Skeletal muscle tissue (tissue), 4 donors: ENCODE data around the gene MAGEF1. TPM values are rescaled to one million over a fixed set of nuclear protein-coding genes. Genes with fewer than 3 reads are reported as not detected.

Experiments
- H3K27ac ChIP-seq: one replicate; pipeline ENCODE4 v1.7.0; 2013; ENCODE audit warnings: mild to moderate bottlenecking, low read depth, low read length, inconsistent platforms
- H3K27me3 ChIP-seq, 3 donors: one replicate each; pipeline ENCODE4 v1.7.0; 2013; ENCODE audit warnings: low read length in 3 of 3; ENCODE audit not compliant: control insufficient read depth in 3 of 3, insufficient read depth in 3 of 3
- H3K36me3 ChIP-seq, 3 donors: one replicate each; pipeline ENCODE4 v1.7.0; 2013; ENCODE audit warnings: low read length in 3 of 3; ENCODE audit not compliant: control insufficient read depth in 3 of 3, insufficient read depth in 3 of 3
- H3K4me1 ChIP-seq, 3 donors: one replicate each; pipeline ENCODE4 v1.7.0; 2013; ENCODE audit warnings: low read length in 3 of 3, mild to moderate bottlenecking in 3 of 3; ENCODE audit not compliant: control insufficient read depth in 3 of 3, insufficient read depth in 3 of 3
- H3K4me3 ChIP-seq, 3 donors: one replicate each; pipeline ENCODE4 v1.7.0; 2013; ENCODE audit warnings: low read length in 3 of 3
- H3K9ac ChIP-seq, 3 donors: one replicate each; pipeline ENCODE4 v1.7.0; 2013; ENCODE audit warnings: low read length in 3 of 3, mild to moderate bottlenecking in 3 of 3, moderate library complexity in 2 of 3, low read depth in 1 of 3
- H3K9me3 ChIP-seq, 3 donors: one replicate each; pipeline ENCODE4 v1.7.0; 2013; ENCODE audit warnings: low read length in 3 of 3; ENCODE audit not compliant: control insufficient read depth in 3 of 3
- total RNA-seq: library from RNA; depleted of rRNA; stranded (reverse); fragments of >200 nt; gene quantifications from one replicate; pipeline ENCODE4 v1.2.3, GENCODE V29; 2014
- donor health status: Osteomylitis.

MAGEF1 gene, protein sequence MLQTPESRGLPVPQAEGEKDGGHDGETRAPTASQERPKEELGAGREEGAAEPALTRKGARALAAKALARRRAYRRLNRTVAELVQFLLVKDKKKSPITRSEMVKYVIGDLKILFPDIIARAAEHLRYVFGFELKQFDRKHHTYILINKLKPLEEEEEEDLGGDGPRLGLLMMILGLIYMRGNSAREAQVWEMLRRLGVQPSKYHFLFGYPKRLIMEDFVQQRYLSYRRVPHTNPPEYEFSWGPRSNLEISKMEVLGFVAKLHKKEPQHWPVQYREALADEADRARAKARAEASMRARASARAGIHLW
- 36.0 TPM for total RNA-seq

DNA sequence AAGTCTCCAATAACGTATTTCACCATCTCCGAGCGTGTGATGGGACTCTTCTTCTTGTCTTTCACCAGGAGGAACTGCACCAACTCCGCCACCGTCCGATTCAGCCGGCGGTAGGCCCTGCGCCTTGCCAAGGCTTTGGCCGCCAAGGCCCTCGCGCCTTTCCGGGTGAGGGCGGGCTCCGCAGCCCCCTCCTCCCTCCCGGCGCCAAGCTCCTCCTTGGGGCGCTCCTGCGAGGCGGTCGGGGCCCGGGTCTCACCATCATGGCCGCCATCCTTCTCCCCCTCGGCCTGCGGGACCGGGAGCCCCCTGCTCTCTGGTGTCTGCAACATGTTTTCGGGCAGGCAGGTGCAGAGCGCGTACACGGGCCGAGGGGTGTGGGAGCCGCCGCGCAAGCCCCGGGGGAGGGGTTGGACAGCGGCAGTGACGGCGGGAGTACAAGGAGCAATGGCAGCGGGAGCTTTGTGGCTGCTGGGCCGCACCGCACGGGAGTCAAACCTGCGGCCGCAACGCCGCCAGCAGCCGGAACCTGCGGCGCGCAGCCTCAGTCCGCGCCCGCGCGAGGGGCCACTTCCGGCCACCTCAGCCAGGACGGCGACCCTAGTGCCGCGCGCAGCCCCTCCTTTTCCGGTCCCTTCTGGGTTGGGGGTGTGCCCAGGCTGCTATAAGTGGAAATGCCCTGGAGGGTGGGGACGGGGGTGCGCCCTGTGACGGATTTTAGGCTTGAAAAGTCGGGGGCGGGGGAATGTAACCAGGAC lies at the start of gene MAGEF1:
Gene MAGEF1 (minus strand): TSS at position 572 of the 755 bp plus-strand sequence. CDS start 243 bp downstream, at position 329.
- Histone ChIP-seq H3K27me3 (no peaks in the 10 kb centered on the region), H3K4me1 (peaks cover 11 to 34% (median 22%) of the 10 kb centered on the region in 3 donors), H3K9ac (peak within 1 kb of the TSS; percentile 76 to 93 (median 87)), H3K9me3 (no peaks in the 10 kb centered on the region), H3K27ac (peak within 1 kb of the TSS; percentile 79), H3K4me3 (peak within 1 kb of the TSS; percentile 84 to 89 (median 86)), H3K36me3 (peaks cover 0 to 7% (median 6%) of the 10 kb centered on the region in 3 donors)

DNA sequence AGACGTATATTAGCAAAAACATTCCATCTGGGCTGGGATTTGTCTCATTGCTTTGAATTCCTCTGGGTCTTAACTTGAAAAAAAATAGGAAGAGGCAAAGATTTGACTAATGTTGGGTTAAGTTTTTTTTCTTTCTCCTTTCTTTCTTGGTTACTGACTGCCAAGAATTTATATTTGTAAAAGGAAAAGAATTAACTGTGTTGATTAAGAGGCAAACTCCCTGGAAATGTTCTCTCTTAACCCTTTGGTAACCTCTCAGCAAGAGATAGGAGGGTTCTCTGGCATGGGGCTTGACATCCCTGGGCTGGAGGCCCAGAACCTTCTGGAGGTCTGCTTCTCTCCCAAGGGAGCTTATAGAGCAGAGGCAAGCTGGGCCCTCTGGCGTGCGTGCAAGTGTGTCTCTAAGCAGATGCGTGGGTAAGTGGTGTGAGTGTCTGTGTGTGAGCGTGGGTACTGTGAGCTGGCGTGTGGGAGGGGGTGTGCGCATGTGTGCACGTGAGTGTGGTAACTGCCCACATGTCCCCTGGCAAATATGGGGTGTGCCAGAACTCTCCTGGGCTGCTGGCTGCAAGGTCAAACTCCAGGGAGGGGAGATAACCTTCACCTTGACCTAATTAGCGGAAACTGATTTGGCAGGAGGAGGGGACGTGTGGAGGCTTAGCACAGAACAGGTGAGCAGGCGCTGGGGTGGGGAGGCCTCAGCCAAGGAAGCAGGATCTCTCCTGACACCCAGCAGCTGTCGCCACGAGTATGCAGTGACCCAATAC lies 49.4 kb upstream of the MAGEF1 start:
- Histone ChIP-seq H3K9me3 (no peaks in the 10 kb centered on the region), H3K4me1 (peaks cover 24 to 29% (median 24%) of the 10 kb centered on the region in 3 donors), H3K9ac (no peak overlapping the region), H3K36me3 (no peaks in the 10 kb centered on the region), H3K4me3 (no peak overlapping the region), H3K27ac (no peak overlapping the region), H3K27me3 (no peaks in the 10 kb centered on the region)

DNA sequence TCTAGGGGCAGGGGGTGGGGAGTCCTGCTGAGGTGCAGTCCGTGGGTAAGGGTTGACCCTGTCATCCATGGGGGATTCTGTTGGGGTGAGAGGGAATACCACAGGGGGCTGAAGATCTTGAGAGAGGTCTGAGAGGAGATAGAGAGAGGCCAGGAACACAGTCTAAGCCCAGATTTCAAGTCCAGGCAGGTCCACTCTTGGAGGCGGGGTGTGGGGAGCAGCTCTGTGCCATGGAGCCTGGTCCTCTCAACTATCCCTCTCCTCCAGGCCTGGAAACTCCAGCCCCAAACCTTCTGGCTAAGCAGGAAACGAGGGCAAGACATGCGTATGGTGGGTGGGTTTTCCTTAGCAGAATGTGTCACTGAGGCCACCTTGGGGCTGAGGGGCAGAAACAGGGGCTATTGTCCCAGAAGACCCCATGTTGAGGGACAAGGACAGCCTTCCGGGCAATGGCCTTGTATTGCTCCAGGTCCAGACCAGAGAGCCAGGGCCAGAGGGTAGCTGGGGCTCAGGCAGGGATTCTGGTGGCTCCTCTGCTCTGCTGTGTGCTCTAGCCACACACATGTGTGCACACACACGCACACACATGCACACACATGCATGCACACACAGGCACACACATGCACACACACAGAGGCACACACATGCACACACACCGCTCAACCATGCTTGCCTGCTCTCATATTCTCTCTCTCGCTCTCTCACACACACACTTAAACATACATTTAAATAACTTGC lies 48.6 kb upstream of the MAGEF1 start:
- no peak overlapping the region for H3K9ac ChIP-seq
- no peak overlapping the region for H3K4me3 ChIP-seq
- no peak overlapping the region for H3K27ac ChIP-seq
- H3K4me1 ChIP-seq: peaks cover 24 to 36% (median 32%) of the 10 kb centered on the region in 3 donors
- H3K36me3 ChIP-seq: no peaks in the 10 kb centered on the region
- H3K27me3 ChIP-seq: no peaks in the 10 kb centered on the region
- no peaks in the 10 kb centered on the region for H3K9me3 ChIP-seq

DNA sequence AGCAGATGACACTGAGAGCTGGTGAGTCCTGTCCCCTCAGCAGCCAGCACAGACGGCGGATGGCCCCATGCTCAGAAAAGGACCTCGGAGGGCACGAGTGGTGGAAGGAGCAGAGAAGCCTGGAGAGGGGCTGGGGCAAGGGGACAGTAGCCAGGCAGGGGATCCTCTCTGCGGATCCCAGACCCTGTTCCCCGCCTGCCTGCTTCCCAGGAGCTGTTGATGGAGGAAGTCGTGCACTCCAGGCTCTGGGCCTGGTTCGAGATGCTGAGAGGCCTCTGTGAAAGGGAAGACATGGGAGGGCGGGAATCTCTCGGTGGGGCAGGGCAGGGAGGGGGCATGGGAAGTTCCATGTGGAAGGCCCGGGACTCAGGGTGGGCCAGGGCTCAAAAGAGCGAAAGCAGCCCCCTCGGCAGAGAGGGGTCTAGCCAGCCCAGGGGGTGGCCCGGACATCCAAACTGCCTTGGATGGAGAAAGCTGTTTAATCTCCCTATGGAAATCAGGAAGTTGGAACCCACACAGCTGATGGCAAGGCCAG lies 47.9 kb upstream of the MAGEF1 start:
- H3K4me1 ChIP-seq: peaks cover 24 to 38% (median 35%) of the 10 kb centered on the region in 3 donors
- H3K9ac ChIP-seq: no peak overlapping the region
- H3K36me3 ChIP-seq: no peaks in the 10 kb centered on the region
- H3K27ac ChIP-seq: no peak overlapping the region
- no peaks in the 10 kb centered on the region for H3K9me3 ChIP-seq
- H3K4me3 ChIP-seq: no peak overlapping the region
- no peaks in the 10 kb centered on the region for H3K27me3 ChIP-seq

DNA sequence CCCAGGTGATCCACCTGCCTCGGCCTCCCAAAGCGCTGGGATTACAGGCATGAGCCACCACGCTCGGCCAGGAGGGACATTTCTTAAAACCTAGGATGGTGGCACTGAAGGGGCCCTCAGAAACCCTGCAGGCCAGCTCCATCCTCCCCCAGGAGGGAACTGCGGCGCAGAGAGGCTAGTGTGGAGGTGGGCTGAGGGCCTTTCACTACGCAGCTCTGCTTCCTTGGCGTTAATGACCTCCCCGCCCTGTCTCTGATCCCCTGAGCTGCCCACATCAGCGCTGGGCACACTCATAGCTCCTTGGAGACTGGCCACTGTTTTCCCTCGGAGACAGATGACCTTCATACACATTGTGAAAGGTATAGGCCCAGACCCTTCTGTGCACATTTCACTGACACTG lies 46.2 kb upstream of the MAGEF1 start:
- no peak overlapping the region for H3K4me3 ChIP-seq
- no peaks in the 10 kb centered on the region for H3K36me3 ChIP-seq
- H3K9me3 ChIP-seq: no peaks in the 10 kb centered on the region
- no peaks in the 10 kb centered on the region for H3K27me3 ChIP-seq
- peaks cover 24 to 38% (median 35%) of the 10 kb centered on the region in 3 donors for H3K4me1 ChIP-seq
- no peak overlapping the region for H3K9ac ChIP-seq
- H3K27ac ChIP-seq: no peak overlapping the region

DNA sequence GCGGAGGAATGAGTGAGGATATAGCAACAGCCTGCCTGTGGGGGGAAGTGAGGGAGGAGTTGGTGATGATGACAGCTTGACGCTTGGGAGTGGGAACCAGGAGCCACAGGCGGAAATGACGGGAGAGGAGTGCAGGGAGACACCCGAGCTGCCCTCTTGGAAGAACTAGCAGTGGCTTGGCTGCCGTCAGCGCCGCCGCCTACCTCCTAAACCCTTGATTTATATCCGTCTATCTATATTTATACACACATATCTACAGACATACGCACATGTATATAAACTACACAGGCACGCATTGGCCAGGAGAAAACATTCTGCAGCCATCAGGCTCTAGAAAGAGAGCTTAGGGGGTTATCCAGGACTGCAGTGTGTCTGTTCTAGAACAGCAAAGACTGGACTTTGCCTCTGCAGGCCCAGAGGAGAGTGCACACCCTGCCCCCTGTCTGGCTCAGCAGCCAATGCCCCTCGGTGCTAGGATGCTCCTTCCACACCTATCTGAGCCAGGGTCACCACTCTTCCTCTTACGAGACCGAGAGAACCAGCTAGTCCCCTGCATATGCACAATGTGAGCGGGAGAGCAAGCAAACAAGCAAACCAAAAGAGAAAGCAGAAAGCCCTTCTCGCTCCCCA lies 45.3 kb upstream of the MAGEF1 start:
- H3K9ac ChIP-seq: peak overlapping the region; percentile 26 to 69 (median 59)
- peak overlapping the region; percentile 28 to 65 (median 52) for H3K4me3 ChIP-seq
- H3K36me3 ChIP-seq: no peaks in the 10 kb centered on the region
- no peaks in the 10 kb centered on the region for H3K27me3 ChIP-seq
- peak overlapping the region; percentile 38 for H3K27ac ChIP-seq
- peaks cover 24 to 37% (median 35%) of the 10 kb centered on the region in 3 donors for H3K4me1 ChIP-seq
- H3K9me3 ChIP-seq: no peaks in the 10 kb centered on the region

DNA sequence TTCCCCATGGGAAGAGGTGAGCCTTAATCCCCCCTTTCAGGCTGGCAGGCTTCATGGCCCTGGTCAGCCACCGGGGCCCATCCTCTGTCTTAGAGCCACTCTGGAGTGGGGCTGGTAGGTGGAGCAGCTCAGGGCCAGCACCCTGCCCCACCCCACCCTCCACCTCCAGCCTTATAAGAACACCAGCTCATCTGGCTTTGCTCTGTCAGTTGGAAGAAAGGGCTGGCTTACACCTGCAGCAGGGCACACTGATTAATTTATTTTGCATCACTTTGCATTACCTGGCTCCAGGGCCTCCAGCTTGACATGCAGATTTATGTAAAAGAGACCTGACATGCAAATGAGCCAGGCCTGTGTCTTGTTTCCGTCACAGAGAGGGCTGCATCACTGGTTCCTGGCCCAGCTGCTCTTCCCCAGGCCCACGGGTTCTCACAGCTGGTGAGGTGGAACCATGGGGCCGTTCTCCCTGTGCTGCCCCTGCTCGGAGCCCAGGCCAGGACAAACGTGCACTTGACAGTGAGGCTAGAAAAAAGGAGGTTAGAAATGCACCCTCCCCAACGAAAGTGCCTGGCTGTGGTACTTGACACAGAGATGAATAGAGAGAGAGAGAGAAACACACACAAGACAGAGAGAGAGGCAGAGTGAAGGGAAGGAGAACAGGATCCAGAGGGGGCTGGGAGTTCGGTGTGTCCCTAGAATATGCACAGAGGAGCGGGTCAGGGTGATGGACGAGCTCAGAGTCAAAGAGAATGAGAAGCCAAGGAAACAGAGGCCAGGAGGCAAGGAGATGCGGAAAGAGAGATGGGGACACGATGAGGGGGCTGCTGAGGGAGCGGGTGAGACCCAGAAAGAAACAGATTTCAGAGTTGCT lies 44.5 kb upstream of the MAGEF1 start:
- Histone ChIP-seq H3K4me1 (peaks cover 20 to 34% (median 31%) of the 10 kb centered on the region in 3 donors), H3K4me3 (peak overlapping the region; percentile 28 to 65 (median 52)), H3K36me3 (no peaks in the 10 kb centered on the region), H3K9ac (peak overlapping the region; percentile 26 to 69 (median 47)), H3K9me3 (no peaks in the 10 kb centered on the region), H3K27me3 (no peaks in the 10 kb centered on the region), H3K27ac (peak overlapping the region; percentile 38)

DNA sequence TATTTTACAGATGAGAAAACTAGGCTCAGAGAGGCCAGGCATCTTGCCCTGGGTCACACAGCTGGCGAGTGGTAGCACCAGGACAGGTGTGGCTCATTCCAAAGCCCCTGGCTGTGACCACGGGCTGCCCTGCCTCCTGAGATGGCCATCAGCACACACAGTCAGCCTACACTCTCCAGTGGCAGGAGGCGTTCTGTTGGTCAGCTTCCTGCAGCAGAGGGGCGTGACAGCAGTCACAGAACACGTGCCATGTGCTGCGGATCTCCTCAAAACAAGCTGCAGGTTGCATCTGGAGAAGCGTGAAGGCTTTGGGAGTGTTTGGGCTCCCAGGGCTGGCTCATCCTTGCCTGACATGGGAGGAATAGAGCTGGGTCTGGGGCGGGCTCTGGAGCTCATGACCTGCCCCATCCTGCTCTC lies 43.5 kb upstream of the MAGEF1 start:
- Histone ChIP-seq H3K27me3 (peaks cover 0 to 3% (median 0%) of the 10 kb centered on the region in 3 donors), H3K27ac (peak overlapping the region; percentile 38), H3K9ac (no peak overlapping the region), H3K4me1 (peaks cover 13 to 30% (median 28%) of the 10 kb centered on the region in 3 donors), H3K4me3 (no peak overlapping the region), H3K36me3 (no peaks in the 10 kb centered on the region), H3K9me3 (no peaks in the 10 kb centered on the region)
